H9 (cell line): ENCODE results near the gene NOG. TPM values are rescaled to one million over a fixed set of nuclear protein-coding genes. Genes with fewer than 3 reads are reported as not detected.

Source experiments
- DNase-seq: peaks from one replicate; pipeline ENCODE4 v3.0.0-alpha.2; 2017
- H2AFZ ChIP-seq: one replicate; pipeline ENCODE4 v1.6.1; 2013; ENCODE audit warnings: mild to moderate bottlenecking, low read length, control low read depth, moderate library complexity
- H2AK5ac ChIP-seq: 2 replicates; pipeline ENCODE4 v1.6.1; 2013; ENCODE audit warnings: low read length, control low read depth, mixed read lengths; ENCODE audit not compliant: insufficient read length
- H2BK120ac ChIP-seq: one replicate; pipeline ENCODE4 v1.6.1; 2013; ENCODE audit warnings: low read depth, mild to moderate bottlenecking, low read length, control low read depth, inconsistent platforms; ENCODE audit not compliant: poor library complexity, severe bottlenecking
- H2BK12ac ChIP-seq: 2 replicates; pipeline ENCODE4 v1.6.1; 2013; ENCODE audit warnings: low read length, control low read depth, mixed read lengths, low read depth; ENCODE audit not compliant: insufficient read length
- H2BK15ac ChIP-seq: 2 replicates; pipeline ENCODE4 v1.6.1; 2013; ENCODE audit warnings: low read depth, low read length, control low read depth
- H2BK20ac ChIP-seq: one replicate; pipeline ENCODE4 v1.6.1; 2013; ENCODE audit warnings: low read depth, mild to moderate bottlenecking, low read length, control low read depth, inconsistent platforms; ENCODE audit not compliant: poor library complexity, severe bottlenecking
- H2BK5ac ChIP-seq: 2 replicates; pipeline ENCODE4 v1.6.1; 2013; ENCODE audit warnings: low read length, control low read depth, mixed read lengths; ENCODE audit not compliant: insufficient read length
- H3K14ac ChIP-seq: 2 replicates; pipeline ENCODE4 v1.6.1; 2013; ENCODE audit warnings: low read length, control low read depth; ENCODE audit not compliant: insufficient read depth
- H3K18ac ChIP-seq: 2 replicates; pipeline ENCODE4 v1.6.1; 2013; ENCODE audit warnings: low read depth, mild to moderate bottlenecking, mixed read lengths, low read length, control low read depth; ENCODE audit not compliant: insufficient read length
- H3K23ac ChIP-seq: 2 replicates; pipeline ENCODE4 v1.6.1; 2013; ENCODE audit warnings: low read length, control low read depth, mixed read lengths, low read depth; ENCODE audit not compliant: insufficient read length
- H3K23me2 ChIP-seq: 2 replicates; pipeline ENCODE4 v1.6.1; 2013; ENCODE audit warnings: low read depth, mild to moderate bottlenecking, mixed read lengths, low read length, control low read depth; ENCODE audit not compliant: insufficient read length, poor library complexity, severe bottlenecking
- H3K27ac ChIP-seq: 2 replicates; pipeline ENCODE4 v1.5.1; 2013; ENCODE audit warnings: low read length, control low read depth, mixed read lengths, low read depth; ENCODE audit not compliant: insufficient read length
- H3K27me3 ChIP-seq: 2 replicates; pipeline ENCODE4 v1.6.1; 2013; ENCODE audit warnings: low read length, control low read depth, inconsistent platforms; ENCODE audit not compliant: insufficient read depth
- H3K4ac ChIP-seq: 2 replicates; pipeline ENCODE4 v1.6.1; 2013; ENCODE audit warnings: low read depth, mild to moderate bottlenecking, control low read depth, inconsistent platforms, low read length, moderate library complexity
- H3K4me1 ChIP-seq: 2 replicates; pipeline ENCODE4 v1.6.1; 2013; ENCODE audit warnings: low read length, control low read depth, inconsistent platforms; ENCODE audit not compliant: insufficient read depth
- H3K4me2 ChIP-seq: 2 replicates; pipeline ENCODE4 v1.6.1; 2013; ENCODE audit warnings: low read length, control low read depth, mixed read lengths; ENCODE audit not compliant: insufficient read length, insufficient read depth
- H3K56ac ChIP-seq: 2 replicates; pipeline ENCODE4 v1.6.1; 2013; ENCODE audit warnings: low read depth, mild to moderate bottlenecking, mixed read lengths, low read length, control low read depth; ENCODE audit not compliant: insufficient read length
- H3K79me1 ChIP-seq: 2 replicates; pipeline ENCODE4 v1.6.1; 2013; ENCODE audit warnings: low read depth, mild to moderate bottlenecking, moderate library complexity, low read length, control low read depth, inconsistent platforms; ENCODE audit not compliant: insufficient read depth, poor library complexity, severe bottlenecking
- H3K79me2 ChIP-seq: 2 replicates; pipeline ENCODE4 v1.6.1; 2013; ENCODE audit warnings: low read length, control low read depth, inconsistent platforms; ENCODE audit not compliant: insufficient read depth
- H3K9ac ChIP-seq: 2 replicates; pipeline ENCODE4 v1.6.1; 2013; ENCODE audit warnings: low read length, control low read depth, mixed read lengths; ENCODE audit not compliant: insufficient read length; ENCODE audit errors: extremely low read depth
- H3K9me3 ChIP-seq: one replicate; pipeline ENCODE4 v1.6.1; 2013; ENCODE audit warnings: low read depth, low read length, inconsistent platforms; ENCODE audit not compliant: control insufficient read depth
- H3T11ph ChIP-seq: one replicate; pipeline ENCODE4 v1.6.1; 2013; ENCODE audit warnings: mild to moderate bottlenecking, low read length, control low read depth, inconsistent platforms
- H4K20me1 ChIP-seq: one replicate; pipeline ENCODE4 v1.6.1; 2013; ENCODE audit not compliant: control insufficient read depth, insufficient read length, insufficient read depth
- H4K5ac ChIP-seq: 2 replicates; pipeline ENCODE4 v1.6.1; 2013; ENCODE audit warnings: low read depth, mild to moderate bottlenecking, mixed read lengths, low read length, control low read depth; ENCODE audit not compliant: insufficient read length
- H4K8ac ChIP-seq: replicated peaks from 2 replicates; pipeline ENCODE4 v1.6.1; 2013; ENCODE audit warnings: low read length, control low read depth, mixed read lengths, low read depth; ENCODE audit not compliant: insufficient read length
- H4K91ac ChIP-seq: 2 replicates; pipeline ENCODE4 v1.6.1; 2013; ENCODE audit warnings: low read depth, mild to moderate bottlenecking, moderate library complexity, mixed read lengths, low read length, control low read depth; ENCODE audit not compliant: insufficient read length
- H3K27ac Mint-ChIP-seq, 3 experiments: 2 replicates in 2 of 3; 3 replicates in 1 of 3; pipeline ENCODE4 v1.8.0; 2020 to 2021; ENCODE audit warnings: mixed read lengths in 3 of 3, mild to moderate bottlenecking in 1 of 3, moderate library complexity in 1 of 3
- H3K27me3 Mint-ChIP-seq: 2 replicates; pipeline ENCODE4 v1.8.0; 2021; ENCODE audit warnings: low read depth, mild to moderate bottlenecking, moderate library complexity, mixed read lengths
- H3K36me3 Mint-ChIP-seq, 3 experiments: 2 replicates in 2 of 3; 3 replicates in 1 of 3; pipeline ENCODE4 v1.8.0; 2020 to 2021; ENCODE audit warnings: low read depth in 3 of 3, mixed read lengths in 3 of 3; ENCODE audit not compliant: insufficient read depth in 1 of 3
- H3K4me1 Mint-ChIP-seq, 2 experiments: 2 replicates each; pipeline ENCODE4 v1.8.0; 2020; ENCODE audit warnings: mixed read lengths in 2 of 2
- H3K4me3 Mint-ChIP-seq, 2 experiments: 2 replicates in 1 of 2; 3 replicates in 1 of 2; pipeline ENCODE4 v1.8.0; 2020 to 2021; ENCODE audit warnings: mild to moderate bottlenecking in 2 of 2, mixed read lengths in 2 of 2, moderate library complexity in 1 of 2
- H3K9me3 Mint-ChIP-seq, 2 experiments: 2 replicates in 1 of 2; 3 replicates in 1 of 2; pipeline ENCODE4 v1.8.0; 2020; ENCODE audit warnings: mild to moderate bottlenecking in 2 of 2, mixed read lengths in 2 of 2, moderate library complexity in 1 of 2
- WGBS: extraction: QIAGEN DNeasy Blood & Tissue Kit; methylation state at CpG from one replicate; pipeline ENCODE4 v1.1.7; 2013; ENCODE audit warnings: missing lambda C conversion rate, low lambda C conversion rate, mixed read lengths; ENCODE audit not compliant: insufficient read length; ENCODE audit errors: extremely low coverage; 5-methylcytosine and 5-hydroxymethylcytosine counted together
- total RNA-seq: library from RNA; stranded (reverse); gene quantifications from 2 replicates; pipeline ENCODE4 v1.2.1, GENCODE V29; 2021
- TF ChIP-seq, protein P1 (sequence below): fragments of 200-600 bp; sonication (generic); conservative IDR thresholded peaks from 3 replicates; pipeline ENCODE4 v1.8.0; 2021; ENCODE audit warnings: antibody characterized with exemption, mild to moderate bottlenecking

The NOG gene
- total RNA-seq, 1 experiment from 2014 or later: not detected

GRCh38 chr17:56592487-56593085 lies 913 bp upstream of the NOG start:
- Histone ChIP-seq H2BK15ac (no peak overlapping the region), H3K4ac (no peak overlapping the region), H3K9me3 (no peaks in the 10 kb centered on the region), H2AK5ac (no peak overlapping the region), H3T11ph (no peak overlapping the region), H3K4me1 (no peaks in the 10 kb centered on the region), H2BK20ac (no peak overlapping the region), H3K23me2 (peaks cover 20% of the 10 kb centered on the region), H3K27ac (no peak overlapping the region), H2BK12ac (no peak overlapping the region), H3K79me1 (no peaks in the 10 kb centered on the region), H3K4me2 (peak overlapping the region; percentile 88), H3K14ac (no peak overlapping the region), H2BK5ac (no peak overlapping the region), H4K8ac (no peak overlapping the region), H3K27me3 (peaks cover 6% of the 10 kb centered on the region; the same call in 1 of the 2 replicates), H3K23ac (no peak overlapping the region), H2AFZ (no peak overlapping the region), H2BK120ac (no peak overlapping the region), H4K91ac (no peak overlapping the region), H3K18ac (no peak overlapping the region), H4K20me1 (no peaks in the 10 kb centered on the region), H3K79me2 (no peaks in the 10 kb centered on the region), H3K56ac (no peak overlapping the region), H3K9ac (no peak overlapping the region), H4K5ac (no peak overlapping the region)
- Mint-ChIP-seq H3K27ac (no peak overlapping the region), H3K4me3 (peak overlapping the region; percentile 65 to 89), H3K9me3 (no peaks in the 10 kb centered on the region), H3K27me3 (peaks cover 87% of the 10 kb centered on the region), H3K4me1 (peaks cover 16 to 21% of the 10 kb centered on the region in 2 experiments; a peak in 3 of 4 replicates), H3K36me3 (no peaks in the 10 kb centered on the region)
- peak; percentile 84 for DNase-seq
- TF ChIP-seq, protein P1, sequence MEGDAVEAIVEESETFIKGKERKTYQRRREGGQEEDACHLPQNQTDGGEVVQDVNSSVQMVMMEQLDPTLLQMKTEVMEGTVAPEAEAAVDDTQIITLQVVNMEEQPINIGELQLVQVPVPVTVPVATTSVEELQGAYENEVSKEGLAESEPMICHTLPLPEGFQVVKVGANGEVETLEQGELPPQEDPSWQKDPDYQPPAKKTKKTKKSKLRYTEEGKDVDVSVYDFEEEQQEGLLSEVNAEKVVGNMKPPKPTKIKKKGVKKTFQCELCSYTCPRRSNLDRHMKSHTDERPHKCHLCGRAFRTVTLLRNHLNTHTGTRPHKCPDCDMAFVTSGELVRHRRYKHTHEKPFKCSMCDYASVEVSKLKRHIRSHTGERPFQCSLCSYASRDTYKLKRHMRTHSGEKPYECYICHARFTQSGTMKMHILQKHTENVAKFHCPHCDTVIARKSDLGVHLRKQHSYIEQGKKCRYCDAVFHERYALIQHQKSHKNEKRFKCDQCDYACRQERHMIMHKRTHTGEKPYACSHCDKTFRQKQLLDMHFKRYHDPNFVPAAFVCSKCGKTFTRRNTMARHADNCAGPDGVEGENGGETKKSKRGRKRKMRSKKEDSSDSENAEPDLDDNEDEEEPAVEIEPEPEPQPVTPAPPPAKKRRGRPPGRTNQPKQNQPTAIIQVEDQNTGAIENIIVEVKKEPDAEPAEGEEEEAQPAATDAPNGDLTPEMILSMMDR: peak; percentile 93
- no CpG with 5 or more reads among the region's 44 CpGs for WGBS
